Activated CD4-positive, alpha-beta T cell treated with anti-CD3 and anti-CD28 coated beads, Interleukin-10, Interleukin-2, amounts not matched to agents 100 ng/mL and 50 ng/mL, durations not matched to agents 16 hours and 8 hours (primary cell): ENCODE data around the gene KRTAP10-2.
"Not testable (repeated sequence)": the region's sequence is repeated elsewhere in the genome, so short reads cannot be mapped to it uniquely, and the experiment has no call there.

ENCODE experiments used
- DNase-seq: peaks from one replicate; pipeline ENCODE4 v3.0.0-alpha.2; 2020

KRTAP10-2 gene

GRCh38 chr21:44551340-44551961 lies at the start of gene KRTAP10-2:
Gene KRTAP10-2, minus strand, starts transcription at chr21:44551505. Its CDS starts 47 bp downstream, at chr21:44551458.
- no peak for DNase-seq

DNA sequence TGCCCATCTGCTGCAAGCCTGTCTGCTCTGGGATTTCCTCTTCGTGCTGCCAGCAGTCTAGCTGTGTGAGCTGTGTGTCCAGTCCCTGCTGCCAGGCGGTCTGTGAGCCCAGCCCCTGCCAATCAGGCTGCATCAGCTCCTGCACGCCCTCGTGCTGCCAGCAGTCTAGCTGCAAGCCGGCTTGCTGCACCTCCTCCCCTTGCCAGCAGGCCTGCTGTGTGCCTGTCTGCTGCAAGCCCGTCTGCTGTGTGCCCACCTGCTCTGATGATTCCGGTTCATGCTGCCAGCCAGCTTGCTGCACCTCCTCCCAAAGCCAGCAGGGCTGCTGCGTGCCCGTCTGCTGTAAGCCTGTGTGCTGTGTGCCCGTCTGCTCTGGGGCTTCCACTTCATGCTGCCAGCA lies 49.8 kb upstream of the KRTAP10-2 start:
- not testable (repeated sequence) for DNase-seq

- DNase-seq: not testable (repeated sequence)
Measured at GRCh38 chr21:44600118-44600978, 49.0 kb upstream of the KRTAP10-2 start, which contains the start of gene KRTAP10-7. Gene KRTAP10-7, plus strand, starts transcription at chr21:44600597. Its CDS starts 25 bp downstream, at chr21:44600622.

DNA sequence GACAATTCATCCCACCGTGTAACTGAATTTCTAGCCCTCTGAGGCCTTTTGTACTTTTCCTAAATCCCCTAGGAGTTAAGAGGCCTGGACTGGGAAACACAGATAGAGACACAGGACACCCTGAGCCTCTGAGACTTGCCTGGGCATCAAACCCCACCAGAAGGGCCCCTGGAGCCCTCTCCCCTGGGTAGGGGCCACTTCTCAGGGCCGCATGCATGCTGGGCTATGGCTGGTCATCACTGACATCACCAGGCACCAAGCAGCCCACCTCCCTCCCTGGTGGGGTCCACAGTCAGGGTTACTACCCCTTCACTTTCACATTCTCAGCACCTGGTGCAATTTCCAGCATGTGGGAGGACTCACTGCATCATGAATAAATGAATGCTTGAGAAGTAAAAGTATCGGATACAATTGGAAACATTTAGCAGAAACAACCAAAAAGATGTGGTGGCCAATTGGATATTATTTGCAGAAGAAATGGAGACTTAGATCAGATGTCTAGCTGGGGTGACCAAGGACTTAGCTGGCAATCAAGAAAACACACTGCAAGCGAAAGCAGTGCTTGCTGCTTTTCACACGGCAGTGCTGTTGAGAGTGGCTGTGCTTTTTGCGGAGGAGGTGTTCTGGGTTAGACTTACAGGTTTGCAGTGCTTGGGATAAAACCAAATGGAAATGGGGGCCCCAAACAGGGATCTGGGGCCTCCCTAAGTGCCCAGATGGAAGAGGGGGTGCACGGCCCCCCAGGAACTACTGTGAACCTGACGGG lies 48.1 kb upstream of the KRTAP10-2 start:
- DNase-seq: no peak

GRCh38 chr21:44598061-44598460 lies 46.8 kb upstream of the KRTAP10-2 start:
- no peak for DNase-seq

GRCh38 chr21:44596068-44596725 lies 44.9 kb upstream of the KRTAP10-2 start:
- no peak for DNase-seq

DNA sequence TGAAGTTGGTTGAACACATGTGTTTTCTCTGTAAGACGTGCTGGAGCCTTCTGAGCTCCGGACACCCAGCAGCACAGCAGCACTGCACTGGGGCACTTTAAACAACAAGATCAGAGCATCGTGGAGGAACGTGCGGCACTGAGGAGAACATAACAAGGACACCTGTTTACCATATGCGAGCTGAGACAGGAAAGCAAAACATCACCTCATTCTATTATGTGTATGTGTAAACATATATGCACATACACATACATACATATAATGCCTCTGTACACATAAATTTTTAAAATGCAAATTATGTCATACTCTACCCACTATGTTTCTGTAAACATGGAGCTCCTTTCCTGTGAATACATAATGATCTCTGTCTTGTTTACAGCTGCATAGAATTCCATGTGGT lies 44.2 kb upstream of the KRTAP10-2 start:
- DNase-seq: no peak

- DNase-seq: no peak
Measured at GRCh38 chr21:44594406-44594916, 43.2 kb upstream of the KRTAP10-2 start.

- no peak for DNase-seq
Measured at GRCh38 chr21:44593598-44594405, 42.5 kb upstream of the KRTAP10-2 start.

DNA sequence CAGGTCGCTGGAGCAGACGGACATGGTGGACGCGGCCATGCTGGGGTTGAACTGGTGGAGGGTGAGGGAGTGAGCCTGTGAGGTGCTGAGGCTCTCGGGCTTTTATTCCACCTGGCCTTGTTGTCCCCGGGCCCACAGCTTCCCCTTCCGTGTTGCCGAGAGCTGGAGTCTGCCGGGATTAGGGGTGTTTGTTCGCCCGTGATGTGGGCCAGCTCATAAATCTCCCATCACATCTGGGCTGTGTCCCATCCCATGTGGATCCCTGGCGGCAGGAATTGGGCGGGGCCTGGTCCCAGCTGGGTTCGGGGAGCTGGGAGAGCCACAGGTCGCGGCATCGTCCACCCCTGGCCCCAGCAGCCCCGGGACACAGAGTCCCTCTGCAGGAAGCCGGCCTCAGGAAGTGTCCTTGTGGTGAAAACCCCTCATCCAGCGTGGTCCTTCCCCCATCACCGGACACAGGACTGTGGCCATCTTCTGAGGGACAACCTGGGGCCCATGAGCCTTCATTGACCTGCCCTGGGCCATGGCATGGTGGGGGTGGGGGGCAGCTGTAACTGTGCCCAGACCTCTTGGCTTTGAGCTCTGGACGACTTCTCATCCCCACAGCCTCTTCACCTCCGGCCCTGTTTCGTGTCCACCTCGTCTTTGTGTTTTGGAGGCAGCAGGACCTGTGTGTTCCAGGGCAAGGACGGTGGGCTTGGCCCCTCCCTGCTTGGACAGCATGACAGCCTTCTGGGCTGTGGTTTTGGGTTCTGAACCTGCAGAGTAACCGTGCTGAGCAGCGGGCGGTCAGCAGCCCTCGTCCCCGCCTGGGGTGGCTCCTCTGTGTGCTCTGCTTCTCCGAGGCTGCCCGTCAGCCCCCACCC lies 41.4 kb upstream of the KRTAP10-2 start, which contains the start of gene KRTAP10-6:
Gene KRTAP10-6 (minus strand): TSS at position 60 of the 866 bp plus-strand sequence. CDS start 21 bp downstream, at position 39.
- no peak for DNase-seq

- not testable (repeated sequence) for DNase-seq
Measured at GRCh38 chr21:44591801-44592130, 40.5 kb upstream of the KRTAP10-2 start.

- not testable (repeated sequence) for DNase-seq
Measured at GRCh38 chr21:44590897-44591800, 39.8 kb upstream of the KRTAP10-2 start.

DNA sequence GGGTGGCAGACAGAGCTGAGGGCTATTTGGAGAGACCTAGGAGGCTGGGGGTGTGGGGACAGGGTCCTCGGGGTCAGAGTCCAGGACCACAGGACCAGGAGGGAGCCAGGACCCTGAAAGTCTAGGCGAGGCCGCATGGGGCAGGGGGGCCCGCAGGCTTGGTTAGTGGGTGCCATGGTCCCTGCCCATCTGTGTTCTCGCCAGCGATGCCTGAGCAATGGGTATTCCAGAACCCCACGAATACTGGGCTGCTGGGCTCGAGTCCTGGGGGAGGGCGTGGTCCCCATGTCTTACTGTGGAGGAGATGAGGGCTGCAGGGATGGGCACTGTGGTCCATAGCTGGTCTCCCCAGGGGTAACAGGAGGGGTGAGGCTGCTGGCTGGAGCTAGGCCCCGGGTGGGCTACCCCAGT lies 39.0 kb upstream of the KRTAP10-2 start:
- no peak for DNase-seq

DNA sequence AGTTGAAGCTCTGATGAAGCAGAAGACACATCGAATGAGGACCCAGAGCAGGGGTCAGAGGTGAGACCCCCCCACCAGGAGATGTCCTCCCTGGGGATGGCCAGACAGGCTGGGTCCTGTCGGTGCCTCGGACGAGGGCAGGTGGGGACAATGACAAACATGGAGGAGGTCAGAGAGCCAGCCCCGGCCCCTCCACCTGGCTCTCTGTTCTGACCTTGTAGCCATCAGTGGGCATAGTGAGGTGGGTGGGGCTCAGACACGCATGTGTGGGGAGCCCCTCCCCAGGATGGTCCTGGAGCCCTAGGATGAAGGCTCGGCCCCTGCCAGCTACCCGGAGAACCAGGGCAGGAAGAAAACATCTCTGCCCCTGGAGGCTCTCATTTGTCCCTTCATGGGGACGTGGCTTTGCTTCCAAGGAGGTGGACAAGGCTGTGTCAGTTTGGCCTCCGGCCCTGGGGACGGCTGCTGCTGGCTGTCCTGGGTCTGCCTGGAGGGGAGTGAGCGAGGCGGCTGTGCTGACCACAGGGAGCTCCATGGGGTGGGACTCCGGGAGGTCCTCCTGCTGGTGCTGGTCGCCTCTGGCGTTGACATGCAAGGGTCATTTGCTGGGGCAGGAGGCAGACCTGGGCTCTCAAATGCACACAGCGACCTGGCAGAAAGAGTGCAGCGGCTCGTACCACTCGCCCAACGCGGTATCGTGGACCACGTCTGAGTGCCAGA lies 38.4 kb upstream of the KRTAP10-2 start:
- DNase-seq: no peak

DNA sequence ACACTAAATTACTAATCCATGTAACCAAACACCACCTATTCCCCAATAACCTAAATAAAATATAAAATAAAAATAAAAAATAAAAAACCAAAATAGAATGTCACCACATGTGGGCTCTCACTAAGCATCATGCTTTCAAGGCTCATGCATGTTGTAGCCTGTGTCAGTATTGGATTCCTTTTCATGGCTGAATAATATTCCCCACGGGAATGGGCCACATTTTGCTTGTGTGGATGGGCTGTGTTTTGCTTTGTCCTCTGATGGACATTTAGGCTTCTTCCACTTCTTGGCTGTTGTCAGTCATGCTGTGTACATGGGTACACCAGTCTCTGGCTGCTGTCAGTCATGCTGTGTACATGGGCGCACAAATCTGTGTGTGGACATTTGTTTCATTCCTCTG lies 37.8 kb upstream of the KRTAP10-2 start:
- no peak for DNase-seq

- DNase-seq: no peak
Measured at GRCh38 chr21:44585892-44586291, 34.6 kb upstream of the KRTAP10-2 start.

- peak; percentile 49 for DNase-seq
Measured at GRCh38 chr21:44583800-44584147, 32.5 kb upstream of the KRTAP10-2 start.

- DNase-seq: no peak
Measured at GRCh38 chr21:44583089-44583799, 31.9 kb upstream of the KRTAP10-2 start.
